GM12865 (cell line): ENCODE measurements around the gene FRAS1.
A peak's percentile ranks its signal among the peaks of the same experiment; 100 is the strongest.
"Not testable (repeated sequence)": the region's sequence is repeated elsewhere in the genome, so short reads cannot be mapped to it uniquely, and the experiment has no call there.

Experiments used
- DNase-seq: peaks from one replicate; pipeline ENCODE4 v3.0.0; 2010; ENCODE audit warnings: low read depth
- H3K4me3 ChIP-seq: 2 replicates; pipeline ENCODE4 v1.5.1; 2011; ENCODE audit warnings: mild to moderate bottlenecking, low read depth, low read length, control low read depth
- TF ChIP-seq, protein P1 (sequence below): IDR thresholded peaks from 2 replicates; pipeline ENCODE4 v1.5.1; 2011; ENCODE audit warnings: low read length, control low read depth, low read depth, inconsistent platforms; ENCODE audit not compliant: insufficient read depth; ENCODE audit errors: missing control alignments

FRAS1 gene

DNA sequence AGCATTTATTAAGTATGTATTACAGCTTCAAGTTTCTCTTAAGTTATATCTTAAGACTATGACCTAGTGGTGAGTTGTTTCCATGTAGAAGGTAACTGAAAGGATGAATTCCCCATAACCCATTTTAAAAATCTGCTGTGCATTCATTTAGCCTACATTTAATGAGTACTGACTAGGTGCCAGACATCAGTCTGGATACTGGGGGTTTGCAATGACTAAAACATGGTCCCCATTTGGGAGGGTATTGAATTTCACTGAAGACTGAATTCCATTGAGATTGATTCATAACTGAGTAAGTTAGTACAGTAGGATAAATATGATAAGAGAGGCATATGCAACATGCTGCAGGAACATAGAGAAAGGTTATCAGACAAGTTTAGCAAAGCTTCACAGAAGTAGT lies 241.5 kb downstream of the FRAS1 start:
- DNase-seq: no peak
- TF ChIP-seq, protein P1, sequence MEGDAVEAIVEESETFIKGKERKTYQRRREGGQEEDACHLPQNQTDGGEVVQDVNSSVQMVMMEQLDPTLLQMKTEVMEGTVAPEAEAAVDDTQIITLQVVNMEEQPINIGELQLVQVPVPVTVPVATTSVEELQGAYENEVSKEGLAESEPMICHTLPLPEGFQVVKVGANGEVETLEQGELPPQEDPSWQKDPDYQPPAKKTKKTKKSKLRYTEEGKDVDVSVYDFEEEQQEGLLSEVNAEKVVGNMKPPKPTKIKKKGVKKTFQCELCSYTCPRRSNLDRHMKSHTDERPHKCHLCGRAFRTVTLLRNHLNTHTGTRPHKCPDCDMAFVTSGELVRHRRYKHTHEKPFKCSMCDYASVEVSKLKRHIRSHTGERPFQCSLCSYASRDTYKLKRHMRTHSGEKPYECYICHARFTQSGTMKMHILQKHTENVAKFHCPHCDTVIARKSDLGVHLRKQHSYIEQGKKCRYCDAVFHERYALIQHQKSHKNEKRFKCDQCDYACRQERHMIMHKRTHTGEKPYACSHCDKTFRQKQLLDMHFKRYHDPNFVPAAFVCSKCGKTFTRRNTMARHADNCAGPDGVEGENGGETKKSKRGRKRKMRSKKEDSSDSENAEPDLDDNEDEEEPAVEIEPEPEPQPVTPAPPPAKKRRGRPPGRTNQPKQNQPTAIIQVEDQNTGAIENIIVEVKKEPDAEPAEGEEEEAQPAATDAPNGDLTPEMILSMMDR: no peak
- no peak overlapping the region for H3K4me3 ChIP-seq

DNA sequence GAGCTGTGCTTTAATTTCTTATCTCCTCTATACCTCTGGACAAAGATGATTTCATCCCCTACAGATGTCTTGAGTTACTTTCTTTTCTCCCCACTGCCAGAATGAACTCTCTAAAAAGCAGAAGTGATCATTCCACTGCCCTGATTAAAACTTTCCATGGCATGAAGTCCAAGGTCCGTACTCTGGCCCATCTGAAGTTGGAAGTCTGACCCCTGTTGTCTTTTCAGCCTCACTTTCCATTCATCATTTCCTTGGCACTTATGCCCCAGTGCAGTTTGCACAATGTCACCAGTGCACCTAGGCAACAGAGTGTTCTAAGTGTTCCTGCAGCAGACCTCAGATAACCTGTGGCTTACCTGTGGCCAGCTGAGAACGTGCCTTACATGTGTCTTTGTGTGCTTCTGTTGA lies 242.4 kb downstream of the FRAS1 start:
- TF ChIP-seq, protein P1: no peak
- DNase-seq: peak; percentile 6
- H3K4me3 ChIP-seq: no peak overlapping the region

DNA sequence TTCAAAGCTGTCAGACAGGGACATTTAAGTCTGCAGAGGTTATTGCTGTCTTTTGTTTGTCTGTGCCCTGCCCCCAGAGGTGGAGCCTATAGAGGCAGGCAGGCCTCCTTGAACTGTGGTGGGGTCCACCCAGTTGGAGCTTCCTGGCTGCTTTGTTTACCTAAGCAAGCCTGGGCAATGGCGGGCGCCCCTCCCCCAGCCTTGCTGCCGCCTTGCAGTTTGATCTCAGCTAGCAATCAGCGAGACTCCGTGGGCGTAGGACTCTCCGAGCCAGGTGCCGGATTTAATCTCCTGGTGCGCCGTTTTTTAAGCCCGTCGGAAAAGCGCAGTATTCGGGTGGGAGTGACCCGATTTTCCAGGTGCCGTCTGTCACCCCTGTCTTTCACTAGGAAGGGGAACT lies 250.1 kb downstream of the FRAS1 start:
- H3K4me3 ChIP-seq, DNase-seq: not testable (repeated sequence)

DNA sequence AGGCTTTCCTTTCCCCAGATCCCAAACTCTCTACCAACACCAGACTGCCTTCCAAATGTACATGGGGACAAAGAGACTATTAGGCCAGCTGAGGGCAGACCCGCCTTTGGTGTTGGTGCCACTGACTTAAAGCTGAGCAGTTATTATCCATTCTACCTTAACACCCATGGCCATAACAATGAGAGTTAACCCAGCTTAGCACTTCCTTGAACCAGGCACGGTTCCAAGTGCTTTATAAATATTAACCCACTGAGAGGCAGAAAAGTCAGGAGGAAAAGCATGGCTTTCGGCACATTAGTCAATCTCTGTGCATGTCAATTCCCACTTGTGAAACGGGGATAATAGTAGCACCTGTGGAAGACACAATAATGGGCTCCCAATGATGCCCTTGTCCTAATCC lies 251.4 kb downstream of the FRAS1 start:
- H3K4me3 ChIP-seq: no peak overlapping the region
- TF ChIP-seq, protein P1: no peak
- DNase-seq: no peak

DNA sequence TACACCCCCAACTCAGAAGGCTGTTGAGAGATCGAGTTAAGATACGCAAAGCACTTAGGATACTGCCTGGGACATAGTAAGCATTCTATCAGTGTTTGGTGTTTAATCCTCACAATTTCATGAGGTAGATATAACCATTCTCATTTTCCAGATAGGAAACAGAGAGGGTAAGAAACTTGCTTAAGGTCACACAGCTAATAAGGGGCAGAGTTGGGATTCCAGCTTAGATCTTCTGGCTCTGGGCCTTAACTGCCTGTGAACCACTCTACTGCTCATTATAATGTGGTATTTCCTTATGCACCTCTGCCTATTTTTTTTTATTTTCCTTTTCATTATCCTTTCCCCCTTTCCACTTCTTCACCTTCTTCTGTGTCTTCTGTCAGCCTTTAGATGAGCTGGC lies 252.2 kb downstream of the FRAS1 start:
- no peak for DNase-seq
- TF ChIP-seq, protein P1: no peak
- no peak overlapping the region for H3K4me3 ChIP-seq

DNA sequence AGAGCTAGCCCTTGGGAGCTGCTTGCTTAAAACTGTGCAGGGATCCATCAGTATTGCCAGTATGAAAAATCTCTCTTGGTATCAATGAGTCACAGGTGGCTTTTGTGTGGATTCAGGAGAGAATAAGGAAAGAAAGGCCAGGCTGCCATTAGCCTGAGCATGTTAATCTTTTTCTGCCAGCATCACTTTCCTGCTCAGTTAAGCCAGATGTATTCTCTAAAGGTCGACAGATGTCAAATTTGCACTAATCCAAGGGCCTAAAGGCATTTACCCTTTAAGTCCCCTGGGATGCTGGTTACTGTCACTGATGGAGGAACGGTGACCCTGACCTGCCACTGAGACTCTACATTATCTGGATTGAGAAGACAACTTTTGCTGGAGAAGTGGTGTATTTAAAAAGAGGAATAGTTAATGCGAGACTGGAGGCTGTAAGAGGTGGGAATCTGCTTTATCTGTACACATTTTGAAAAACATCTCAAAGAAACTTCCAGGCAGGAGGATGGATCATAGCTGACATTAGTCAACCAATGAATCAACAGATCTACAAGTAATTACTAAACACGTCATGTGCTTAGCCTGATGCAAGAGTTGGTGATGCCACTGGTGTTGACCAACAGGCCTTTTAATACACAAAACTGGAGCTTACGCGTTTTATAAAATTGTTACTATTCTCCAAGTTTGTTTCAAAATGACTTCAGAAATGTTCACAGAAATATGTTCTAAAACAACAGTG lies 253.1 kb downstream of the FRAS1 start:
- H3K4me3 ChIP-seq: no peak overlapping the region
- no peak for DNase-seq
- TF ChIP-seq, protein P1: no peak

DNA sequence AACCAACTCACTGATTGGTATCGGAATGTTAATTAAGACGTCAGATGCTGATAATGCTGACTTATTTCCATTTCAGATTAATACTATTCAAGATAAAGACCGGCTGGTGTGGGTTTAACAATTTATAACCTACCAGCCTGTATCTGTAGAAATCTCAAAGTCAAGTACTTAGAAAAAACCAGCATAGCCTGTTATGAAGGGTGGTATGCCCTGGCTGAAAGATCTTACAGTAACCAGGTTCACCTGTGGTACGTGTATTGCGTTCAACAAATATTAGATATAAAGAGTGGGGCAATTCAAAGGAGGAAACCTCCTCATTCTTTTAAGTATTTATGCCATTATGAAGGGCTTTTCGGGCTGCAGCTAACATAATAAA lies 253.6 kb downstream of the FRAS1 start:
- DNase-seq: no peak
- TF ChIP-seq, protein P1: no peak
- H3K4me3 ChIP-seq: no peak overlapping the region
